Measurements from ENCODE around the gene MEF2C.

DNA sequence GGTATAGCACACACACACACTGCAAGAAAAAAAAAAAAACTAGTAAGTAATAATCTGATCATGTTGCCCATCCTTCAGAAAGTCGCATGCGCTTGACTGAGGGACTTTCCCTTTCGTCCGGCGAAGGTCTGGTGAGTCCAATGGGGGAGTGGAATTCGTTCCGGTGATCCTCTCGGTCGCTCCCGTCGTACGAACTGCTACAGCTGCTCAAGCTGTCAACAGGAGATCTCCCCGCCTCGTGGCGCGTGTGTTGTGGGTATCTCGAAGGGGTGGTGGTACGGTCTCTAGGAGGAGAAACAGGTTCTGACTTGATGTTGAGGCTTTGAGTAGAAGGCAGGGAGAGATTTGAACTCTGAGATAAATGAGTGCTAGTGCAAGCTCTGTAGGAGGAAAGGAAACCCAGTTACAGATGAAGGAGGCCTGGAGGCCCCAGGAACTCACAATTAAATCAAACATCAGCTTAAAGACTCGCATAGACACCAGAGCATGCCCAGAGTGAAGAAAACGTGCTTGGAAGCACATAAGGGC lies 160.4 kb downstream of the MEF2C start:
- TF ChIP-seq, protein P1, sequence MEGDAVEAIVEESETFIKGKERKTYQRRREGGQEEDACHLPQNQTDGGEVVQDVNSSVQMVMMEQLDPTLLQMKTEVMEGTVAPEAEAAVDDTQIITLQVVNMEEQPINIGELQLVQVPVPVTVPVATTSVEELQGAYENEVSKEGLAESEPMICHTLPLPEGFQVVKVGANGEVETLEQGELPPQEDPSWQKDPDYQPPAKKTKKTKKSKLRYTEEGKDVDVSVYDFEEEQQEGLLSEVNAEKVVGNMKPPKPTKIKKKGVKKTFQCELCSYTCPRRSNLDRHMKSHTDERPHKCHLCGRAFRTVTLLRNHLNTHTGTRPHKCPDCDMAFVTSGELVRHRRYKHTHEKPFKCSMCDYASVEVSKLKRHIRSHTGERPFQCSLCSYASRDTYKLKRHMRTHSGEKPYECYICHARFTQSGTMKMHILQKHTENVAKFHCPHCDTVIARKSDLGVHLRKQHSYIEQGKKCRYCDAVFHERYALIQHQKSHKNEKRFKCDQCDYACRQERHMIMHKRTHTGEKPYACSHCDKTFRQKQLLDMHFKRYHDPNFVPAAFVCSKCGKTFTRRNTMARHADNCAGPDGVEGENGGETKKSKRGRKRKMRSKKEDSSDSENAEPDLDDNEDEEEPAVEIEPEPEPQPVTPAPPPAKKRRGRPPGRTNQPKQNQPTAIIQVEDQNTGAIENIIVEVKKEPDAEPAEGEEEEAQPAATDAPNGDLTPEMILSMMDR (IDR thresholded peaks at IDR 0.05), result no peak
- TF ChIP-seq POLR2AphosphoS5 (IDR thresholded peaks at IDR 0.05; ENCODE audit: low read depth, low read length) (no peak), TCF7L2 (IDR thresholded peaks at IDR 0.05; ENCODE audit: low read depth, low read length) (no peak)
